ENCODE results near the gene CCL26. TPM values are rescaled to one million over a fixed set of nuclear protein-coding genes. Genes with fewer than 3 reads are reported as not detected.

Gene CCL26
- total RNA-seq, 1 donor from 2014 or later = not detected

DNA sequence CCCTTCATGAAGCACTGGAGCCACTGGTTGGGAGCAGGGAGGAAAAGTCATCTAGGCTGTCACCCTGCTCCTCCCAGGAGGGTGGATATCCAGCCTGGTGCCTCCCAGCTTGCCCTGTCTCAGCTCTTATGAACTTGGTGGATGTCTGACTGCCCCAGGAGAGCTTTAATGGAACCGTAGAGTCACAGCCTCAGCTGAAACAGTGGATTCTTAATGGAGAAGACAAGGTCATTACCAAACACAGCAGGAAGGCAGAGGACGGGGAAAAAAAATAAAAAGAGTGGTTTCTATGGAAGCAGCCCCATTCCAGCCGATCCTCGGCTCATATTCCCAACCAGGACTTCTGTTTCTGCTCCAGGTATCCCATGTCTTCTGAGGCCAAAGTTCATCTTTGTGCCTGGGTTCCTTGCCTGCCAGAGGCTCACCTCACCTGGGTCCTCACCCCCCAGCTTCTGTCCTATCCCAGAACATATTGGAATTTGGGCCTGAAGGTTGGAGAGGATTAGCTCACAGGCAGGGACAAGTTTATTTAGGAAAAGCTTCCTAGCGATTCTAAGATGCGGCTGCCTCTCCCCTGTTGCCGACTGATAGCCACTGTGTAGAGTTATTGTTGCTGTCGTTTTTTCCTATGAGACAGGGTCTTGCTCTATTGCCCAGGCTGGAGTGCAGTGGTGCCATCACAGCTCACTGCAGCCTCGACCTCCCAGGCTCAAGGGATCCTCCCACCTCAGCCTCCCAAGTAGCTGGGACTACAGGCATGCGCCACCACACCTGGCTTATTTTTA, 15.6 kb downstream of the CCL26 start:
- DNase-seq (no peak), ATAC-seq (no peak)
- Histone ChIP-seq H3K9me3 (no peaks in the 10 kb centered on the region), H3K27ac (no peak overlapping the region), H3K36me3 (no peaks in the 10 kb centered on the region), H3K27me3 (ENCODE audit: low read depth) (no peaks in the 10 kb centered on the region), H3K4me3 (no peak overlapping the region), H3K4me1 (no peaks in the 10 kb centered on the region)
- TF ChIP-seq, protein P1, sequence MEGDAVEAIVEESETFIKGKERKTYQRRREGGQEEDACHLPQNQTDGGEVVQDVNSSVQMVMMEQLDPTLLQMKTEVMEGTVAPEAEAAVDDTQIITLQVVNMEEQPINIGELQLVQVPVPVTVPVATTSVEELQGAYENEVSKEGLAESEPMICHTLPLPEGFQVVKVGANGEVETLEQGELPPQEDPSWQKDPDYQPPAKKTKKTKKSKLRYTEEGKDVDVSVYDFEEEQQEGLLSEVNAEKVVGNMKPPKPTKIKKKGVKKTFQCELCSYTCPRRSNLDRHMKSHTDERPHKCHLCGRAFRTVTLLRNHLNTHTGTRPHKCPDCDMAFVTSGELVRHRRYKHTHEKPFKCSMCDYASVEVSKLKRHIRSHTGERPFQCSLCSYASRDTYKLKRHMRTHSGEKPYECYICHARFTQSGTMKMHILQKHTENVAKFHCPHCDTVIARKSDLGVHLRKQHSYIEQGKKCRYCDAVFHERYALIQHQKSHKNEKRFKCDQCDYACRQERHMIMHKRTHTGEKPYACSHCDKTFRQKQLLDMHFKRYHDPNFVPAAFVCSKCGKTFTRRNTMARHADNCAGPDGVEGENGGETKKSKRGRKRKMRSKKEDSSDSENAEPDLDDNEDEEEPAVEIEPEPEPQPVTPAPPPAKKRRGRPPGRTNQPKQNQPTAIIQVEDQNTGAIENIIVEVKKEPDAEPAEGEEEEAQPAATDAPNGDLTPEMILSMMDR (IDR thresholded peaks at IDR 0.05) = no peak
- intact Hi-C loops (cut with DNase I) = no loop called here

GRCh38 chr7:75743455-75743859, 28.6 kb downstream of the CCL26 start:
- Histone ChIP-seq H3K4me1 (peaks cover 18% of the 10 kb centered on the region), H3K9me3 (no peaks in the 10 kb centered on the region), H3K4me3 (no peak overlapping the region), H3K27me3 (ENCODE audit: low read depth) (no peaks in the 10 kb centered on the region), H3K27ac (no peak overlapping the region), H3K36me3 (no peaks in the 10 kb centered on the region)
- TF ChIP-seq, protein P1 (IDR thresholded peaks at IDR 0.05) = no peak
- ATAC-seq = no peak
- intact Hi-C loops (cut with DNase I) = no loop called here
- no peak for DNase-seq

DNA sequence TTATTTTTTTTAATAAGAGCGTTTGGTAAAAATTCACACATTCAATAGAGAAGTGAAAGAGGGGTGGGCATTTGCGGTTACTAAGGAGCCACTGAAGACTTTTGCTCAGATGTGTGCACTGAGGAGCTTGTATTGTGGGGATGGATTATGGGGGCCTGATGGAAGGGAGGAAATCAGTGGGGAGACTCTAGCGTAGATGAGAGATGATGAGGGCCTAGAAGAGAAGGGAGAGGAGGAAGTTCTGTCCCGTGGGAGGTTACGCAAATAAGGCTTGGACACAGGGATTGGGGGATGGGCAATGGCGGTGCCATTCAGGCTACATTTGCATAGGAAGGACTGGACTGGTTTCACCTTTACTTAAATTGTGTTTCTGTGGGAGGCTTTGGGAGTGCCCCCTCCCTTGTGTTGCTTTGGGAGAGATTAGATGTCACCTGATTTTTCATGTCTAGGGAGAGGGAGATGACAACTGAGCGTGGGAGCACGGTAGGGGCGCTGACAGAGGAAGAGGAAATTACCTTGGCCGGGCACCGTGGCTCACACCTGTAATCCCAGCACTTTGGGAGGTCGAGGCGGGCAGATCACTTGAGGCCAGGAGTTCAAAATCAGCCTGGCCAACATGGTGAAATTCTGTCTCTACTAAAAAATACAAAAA, 31.0 kb downstream of the CCL26 start:
- DNase-seq (peak; percentile 70), ATAC-seq (no peak)
- Histone ChIP-seq H3K27me3 (ENCODE audit: low read depth) (no peaks in the 10 kb centered on the region), H3K4me3 (no peak overlapping the region), H3K27ac (peak overlapping the region; percentile 46), H3K4me1 (peaks cover 34% of the 10 kb centered on the region), H3K9me3 (no peaks in the 10 kb centered on the region), H3K36me3 (no peaks in the 10 kb centered on the region)
- TF ChIP-seq, protein P1 (IDR thresholded peaks at IDR 0.05) = no peak
- intact Hi-C loops (cut with DNase I) = no loop called here

DNA sequence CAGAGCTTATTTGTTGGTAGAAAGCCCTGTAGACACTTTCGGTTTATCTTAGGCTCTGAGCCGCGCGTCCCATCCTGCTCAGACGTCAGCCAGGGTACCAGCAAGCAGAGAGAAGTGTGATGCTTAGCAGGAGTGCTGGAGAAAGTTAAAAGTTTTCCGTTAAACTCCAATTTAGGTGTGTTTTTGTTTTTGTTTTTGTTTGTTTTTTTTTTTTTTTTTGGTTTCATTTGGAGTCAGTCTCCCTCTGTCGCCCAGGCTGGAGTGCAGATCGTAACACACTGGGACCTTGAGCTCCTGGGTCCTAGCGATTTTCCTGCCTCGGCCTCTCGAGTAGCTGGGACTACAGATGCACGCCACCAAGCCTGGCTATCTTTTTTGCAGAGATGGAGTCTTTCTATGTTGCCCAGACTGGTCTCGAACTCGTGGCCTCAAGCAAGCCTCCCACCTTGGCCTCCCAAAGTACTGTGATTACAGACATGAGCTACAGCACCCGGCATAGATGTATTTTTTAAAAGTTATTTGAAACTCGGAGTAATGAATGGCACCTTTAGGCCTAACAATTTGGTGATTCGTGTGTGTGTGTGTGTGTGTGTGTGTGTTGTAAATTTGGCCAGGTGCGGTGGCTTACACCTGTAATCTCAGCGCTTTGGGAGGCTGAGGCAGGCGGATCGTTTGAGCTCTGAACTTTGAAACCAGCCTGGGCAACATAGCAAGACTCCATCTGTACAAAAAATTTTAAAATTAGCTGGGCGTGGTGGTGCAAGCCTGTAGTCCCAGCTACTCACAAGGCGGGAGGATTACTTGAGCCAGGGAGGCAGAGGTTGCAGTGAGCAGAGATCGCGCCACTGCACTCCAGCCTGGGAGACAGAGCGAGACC, 32.0 kb downstream of the CCL26 start:
- H3K27ac ChIP-seq = peak overlapping the region; percentile 90
- peak overlapping the region; percentile 95 for H3K4me3 ChIP-seq
- TF ChIP-seq, protein P1 (IDR thresholded peaks at IDR 0.05) = no peak
- H3K27me3 ChIP-seq (ENCODE audit: low read depth) = no peaks in the 10 kb centered on the region
- intact Hi-C loops (cut with DNase I) = no loop called here
- no peaks in the 10 kb centered on the region for H3K36me3 ChIP-seq
- ATAC-seq (no peak), DNase-seq (no peak)
- no peaks in the 10 kb centered on the region for H3K9me3 ChIP-seq
- peaks cover 34% of the 10 kb centered on the region for H3K4me1 ChIP-seq

DNA sequence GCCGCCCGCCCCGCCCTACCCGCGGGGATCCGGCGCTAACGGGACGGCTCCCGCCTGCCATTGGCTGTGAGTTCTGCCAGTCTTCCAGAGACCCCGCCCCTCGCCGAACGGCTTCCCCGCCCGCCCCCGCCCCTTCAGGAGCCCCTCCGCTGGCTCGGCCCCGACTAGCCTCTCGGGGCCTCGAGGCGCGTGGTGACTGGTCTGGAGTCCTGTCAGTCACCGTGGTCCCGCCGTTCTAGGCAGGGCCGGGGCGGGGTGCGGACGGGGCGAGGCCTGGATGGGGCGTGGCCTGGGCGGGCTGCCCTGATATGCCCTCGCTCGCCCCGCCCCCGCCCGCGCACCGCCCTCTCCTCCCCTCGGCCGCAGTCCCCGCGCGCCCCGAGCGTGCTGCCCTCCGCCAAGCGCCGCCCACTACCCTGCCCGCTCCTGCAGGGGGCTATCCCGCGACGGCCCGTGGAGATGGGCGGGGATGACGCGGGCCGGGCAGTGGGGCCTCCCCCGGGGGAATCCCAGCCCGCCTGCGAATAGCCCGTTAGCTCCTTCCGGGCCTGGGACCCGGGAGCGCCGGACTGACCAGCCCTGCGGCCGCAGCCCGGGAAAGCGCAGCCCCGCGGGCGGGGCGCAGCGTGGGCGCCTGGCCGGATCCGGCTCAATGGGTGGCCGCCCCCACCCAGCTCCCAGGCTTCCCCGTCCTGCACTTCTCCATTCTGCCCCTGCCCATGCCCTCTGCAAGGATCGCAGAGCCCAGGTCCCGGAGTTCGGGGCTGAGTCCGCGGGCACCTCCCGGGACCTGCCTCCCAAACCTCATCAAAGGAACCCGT, 32.8 kb downstream of the CCL26 start:
- intact Hi-C loops (cut with DNase I) = no loop called here
- Histone ChIP-seq H3K9me3 (no peaks in the 10 kb centered on the region), H3K4me3 (peak overlapping the region; percentile 95), H3K4me1 (peaks cover 34% of the 10 kb centered on the region), H3K36me3 (no peaks in the 10 kb centered on the region), H3K27me3 (ENCODE audit: low read depth) (no peaks in the 10 kb centered on the region), H3K27ac (peak overlapping the region; percentile 90)
- ATAC-seq = peak; percentile 97 to 99
- TF ChIP-seq, protein P1 (IDR thresholded peaks at IDR 0.05) = no peak
- DNase-seq = peak; percentile 100

Measured in lower lobe of right lung (tissue), 2 donors.